HG03175 (cell line): ENCODE data around the gene PIK3CB.
A peak's percentile ranks its signal among the peaks of the same experiment; 100 is the strongest.
"Not testable (repeated sequence)": the region's sequence is repeated elsewhere in the genome, so short reads cannot be mapped to it uniquely, and the experiment has no call there.

ENCODE experiments used
- ATAC-seq: cut with Tn5 transposase; IDR thresholded peaks from one replicate; pipeline ENCODE4 v1.9.1; 2021; ENCODE audit warnings: mild to moderate bottlenecking, moderate library complexity; ENCODE audit not compliant: unreplicated experiment

The PIK3CB gene

DNA sequence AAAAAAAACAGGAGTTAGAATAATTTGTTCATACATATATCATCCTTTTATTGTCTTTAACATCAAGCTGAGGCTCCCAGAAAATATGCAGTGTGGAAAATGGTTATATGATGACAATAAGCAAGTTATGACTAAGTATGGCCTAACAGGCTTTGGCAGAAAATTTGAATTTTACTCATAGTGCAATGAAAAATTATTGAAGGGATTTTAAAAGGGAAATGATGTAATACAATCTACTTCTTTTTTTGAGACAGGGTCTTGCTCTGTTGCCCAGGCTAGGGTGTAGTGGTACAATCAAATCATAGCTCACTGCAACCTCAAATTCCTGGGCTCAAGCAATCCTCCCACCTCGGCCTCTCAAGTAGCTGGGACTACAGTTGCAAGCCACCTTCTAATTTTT lies 147.5 kb downstream of the PIK3CB start:
- ATAC-seq: peak; percentile 43

DNA sequence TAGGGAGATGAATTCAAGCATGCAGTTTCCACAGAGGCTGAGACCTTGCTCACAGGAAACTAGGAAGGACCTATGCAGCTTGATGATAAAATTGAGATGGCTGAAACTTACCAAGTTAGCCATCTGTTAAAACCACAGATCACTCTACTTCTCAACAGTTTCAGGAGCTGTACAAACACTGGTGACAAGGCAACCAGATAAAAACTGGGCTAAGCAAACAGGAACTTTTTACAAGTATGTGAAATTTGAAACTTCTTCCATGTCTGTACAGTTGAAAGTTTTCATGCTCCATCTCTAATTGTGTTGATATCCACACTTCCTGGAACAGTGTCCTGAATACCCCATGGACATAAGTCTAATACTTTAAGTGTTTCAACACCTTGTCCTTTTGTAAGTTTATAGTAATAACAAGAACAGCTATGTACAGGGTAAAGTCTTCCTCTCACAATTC lies 147.9 kb downstream of the PIK3CB start:
- peak; percentile 99 for ATAC-seq

DNA sequence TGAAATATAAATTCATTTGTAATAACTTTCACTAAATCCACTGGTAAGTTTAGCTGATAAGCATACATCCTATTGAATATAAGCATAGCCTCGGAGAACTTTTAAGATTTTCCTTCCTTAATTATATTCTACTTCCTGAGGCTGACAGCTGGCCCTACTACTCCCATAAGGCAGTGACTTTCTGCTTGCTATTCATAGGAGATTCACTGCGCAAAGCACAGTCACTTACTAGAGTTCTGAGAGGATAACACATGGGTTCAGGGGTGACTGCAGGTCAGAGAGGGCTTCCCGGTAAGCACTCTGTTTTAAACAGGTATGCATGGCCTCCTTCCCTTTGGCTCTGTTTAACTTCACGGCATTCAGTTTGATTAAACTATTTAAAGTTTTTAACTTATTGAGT lies 150.3 kb downstream of the PIK3CB start:
- ATAC-seq: no peak

DNA sequence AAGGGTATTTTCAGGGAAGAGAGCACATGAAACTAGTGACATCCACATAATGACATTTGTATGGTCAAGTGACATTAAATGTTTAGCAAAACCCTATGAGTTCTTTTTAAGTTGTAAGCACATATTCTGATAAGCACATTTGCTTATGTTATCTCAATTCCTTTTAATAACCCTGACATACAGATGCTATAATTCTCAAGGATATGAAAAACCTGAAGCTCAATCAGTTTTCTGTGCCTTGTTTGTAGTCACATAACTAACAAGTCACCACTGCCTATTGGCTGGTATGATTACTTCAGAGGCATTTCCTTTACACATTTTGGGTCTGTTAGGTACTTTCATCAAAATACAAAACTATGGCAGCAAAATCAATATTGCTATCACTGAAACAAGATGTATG lies 152.1 kb downstream of the PIK3CB start:
- ATAC-seq: no peak

DNA sequence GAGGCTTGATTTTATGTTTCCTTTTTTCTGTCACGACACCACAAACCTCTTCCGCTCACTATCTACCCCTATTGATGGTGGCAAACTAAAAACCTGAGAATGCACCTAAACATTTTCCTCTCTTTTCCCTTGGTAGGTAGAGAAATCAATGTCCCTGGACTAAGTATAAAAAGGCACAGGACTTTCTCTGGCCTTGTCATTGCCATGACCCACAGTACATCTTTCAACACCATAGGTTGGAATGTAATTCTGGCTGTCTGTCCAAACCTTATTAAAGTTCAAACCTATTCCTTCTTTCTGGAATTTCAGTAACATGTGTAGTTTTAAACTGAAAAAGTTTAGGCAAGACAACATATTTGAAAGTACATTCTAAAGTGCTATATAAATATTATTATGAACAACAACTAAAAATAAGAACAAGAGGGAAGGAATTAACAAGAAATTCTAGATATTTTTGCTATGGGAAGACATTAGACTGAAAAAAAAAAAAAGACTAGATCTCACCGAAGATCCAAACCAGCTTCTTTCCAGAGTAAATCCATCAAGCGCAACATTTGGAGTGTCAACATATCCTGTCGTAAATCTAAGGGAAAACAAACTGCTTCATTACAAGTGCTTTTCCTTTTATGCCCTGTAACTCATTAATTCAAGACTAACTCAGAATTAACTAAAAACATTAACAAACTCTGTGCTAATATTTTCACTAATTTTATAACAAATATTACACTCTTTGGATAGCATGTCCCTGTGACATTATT lies 153.1 kb downstream of the PIK3CB start:
- ATAC-seq: no peak

DNA sequence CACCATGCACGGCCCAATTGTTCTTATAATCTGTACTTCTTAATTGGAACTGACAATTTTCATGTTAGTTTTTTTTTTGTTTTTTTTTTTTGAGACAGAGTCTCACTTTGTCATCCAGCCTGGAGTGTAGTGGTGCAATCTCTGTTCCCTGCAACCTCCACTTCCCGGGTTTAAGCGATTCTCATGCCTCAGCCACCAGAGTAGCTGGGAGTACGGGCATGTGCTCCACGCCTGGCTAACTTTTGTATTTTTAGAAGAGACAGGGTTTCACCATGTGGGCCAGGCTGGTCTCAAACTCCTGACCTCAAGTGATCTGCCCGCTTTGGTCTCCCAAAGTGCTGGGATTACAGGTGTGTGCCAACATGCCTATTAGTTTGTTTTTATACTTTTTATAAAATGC lies 153.8 kb downstream of the PIK3CB start:
- not testable (repeated sequence) for ATAC-seq

DNA sequence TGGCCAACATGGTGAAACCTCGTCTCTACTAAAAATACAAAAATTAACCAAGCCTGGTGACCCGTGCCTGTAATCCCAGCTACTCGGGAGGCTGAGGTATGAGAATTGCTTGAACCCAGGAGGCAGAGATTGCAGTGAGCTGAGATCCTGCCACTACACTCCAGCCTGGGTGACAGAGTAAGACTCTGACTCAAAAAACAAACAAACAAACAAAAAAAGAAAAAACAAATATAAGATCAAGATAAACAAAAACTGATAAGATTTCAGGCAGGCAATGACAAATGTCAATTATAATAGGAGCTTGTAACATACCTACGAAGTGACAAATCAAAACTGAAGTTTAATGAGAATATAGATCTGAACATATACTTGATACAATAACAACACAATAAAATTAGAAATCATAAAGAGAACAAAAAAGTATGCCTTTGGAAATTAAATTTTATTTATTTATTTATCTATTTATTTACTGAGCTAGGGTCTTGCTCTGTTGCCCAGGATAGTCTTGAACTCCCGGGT lies 155.8 kb downstream of the PIK3CB start:
- no peak for ATAC-seq

DNA sequence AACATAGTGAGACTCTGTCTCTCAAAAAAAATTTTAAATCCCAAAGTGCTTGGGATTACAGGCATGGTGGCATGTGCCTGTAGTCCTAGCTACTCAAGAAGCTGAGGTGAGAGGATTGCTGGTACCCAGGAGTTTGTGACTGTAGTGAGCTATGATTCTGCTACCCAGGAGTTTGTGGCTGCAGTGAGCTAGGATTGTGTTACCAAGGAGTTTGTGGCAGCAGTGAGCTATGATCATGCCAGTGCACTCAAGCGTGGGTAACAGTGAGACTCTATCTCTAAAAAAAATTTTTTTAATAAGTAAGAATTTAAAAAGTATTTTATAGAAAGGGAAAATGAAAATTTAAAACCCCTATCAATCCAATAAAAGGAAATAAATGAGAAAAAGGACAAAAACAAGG lies 156.6 kb downstream of the PIK3CB start:
- no peak for ATAC-seq

DNA sequence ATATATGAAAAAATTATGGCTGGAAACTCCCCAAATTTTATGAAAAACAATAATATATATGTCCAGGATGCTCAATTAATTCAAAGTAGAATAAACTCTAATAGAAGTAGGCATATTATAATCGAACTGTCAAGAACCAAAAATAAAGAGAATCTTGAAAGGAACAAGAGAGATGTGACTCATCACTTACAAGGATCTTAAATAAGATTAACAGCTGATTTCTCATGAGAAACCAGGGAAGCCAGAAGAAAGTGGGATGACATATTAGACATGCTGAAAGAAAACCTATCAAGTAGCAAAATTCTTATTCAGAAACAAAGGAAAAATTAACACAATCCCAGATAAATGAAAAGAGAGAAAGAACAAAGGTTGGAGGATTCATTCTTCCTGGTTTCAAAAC lies 159.3 kb downstream of the PIK3CB start:
- no peak for ATAC-seq

DNA sequence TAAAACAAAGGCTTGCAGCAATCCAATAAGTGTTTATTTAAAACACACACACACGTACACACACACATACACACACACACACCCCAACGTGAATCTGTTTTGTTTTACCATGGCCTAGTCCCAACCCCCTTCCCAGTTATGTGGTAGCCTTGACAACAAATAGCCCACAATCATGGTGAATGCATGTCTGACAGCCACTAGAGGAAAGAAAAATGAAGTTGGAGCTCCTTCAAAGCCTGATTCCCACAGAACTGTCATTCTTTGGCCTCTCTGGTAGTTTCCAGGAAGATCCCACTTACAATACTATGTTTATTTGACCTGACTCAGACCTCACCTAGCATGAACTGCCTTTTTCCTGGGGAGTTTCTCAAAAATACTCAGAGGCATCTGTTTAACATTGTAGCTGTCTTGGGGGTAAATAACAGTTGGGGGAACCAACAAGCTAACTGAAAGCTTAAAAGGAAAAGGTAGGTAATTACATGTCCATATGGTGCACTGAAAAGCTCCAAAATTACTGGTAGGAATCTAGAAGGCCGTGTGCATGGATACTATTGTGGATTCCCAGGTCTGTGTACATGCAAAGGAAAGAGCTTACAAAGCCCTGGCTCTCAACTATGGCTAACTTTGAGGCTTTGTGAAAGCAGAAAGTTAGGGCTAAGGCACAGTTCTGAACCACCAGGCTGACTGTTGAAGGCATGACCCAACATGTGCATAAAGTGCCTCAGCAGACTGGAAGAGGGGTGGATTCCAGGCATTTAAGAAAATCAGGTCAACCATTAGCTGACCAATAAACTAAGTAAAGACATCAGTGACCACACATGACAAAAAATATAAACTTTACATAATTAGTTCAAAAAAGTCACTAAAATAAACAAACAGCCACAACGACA lies 160.8 kb downstream of the PIK3CB start:
- no peak for ATAC-seq

DNA sequence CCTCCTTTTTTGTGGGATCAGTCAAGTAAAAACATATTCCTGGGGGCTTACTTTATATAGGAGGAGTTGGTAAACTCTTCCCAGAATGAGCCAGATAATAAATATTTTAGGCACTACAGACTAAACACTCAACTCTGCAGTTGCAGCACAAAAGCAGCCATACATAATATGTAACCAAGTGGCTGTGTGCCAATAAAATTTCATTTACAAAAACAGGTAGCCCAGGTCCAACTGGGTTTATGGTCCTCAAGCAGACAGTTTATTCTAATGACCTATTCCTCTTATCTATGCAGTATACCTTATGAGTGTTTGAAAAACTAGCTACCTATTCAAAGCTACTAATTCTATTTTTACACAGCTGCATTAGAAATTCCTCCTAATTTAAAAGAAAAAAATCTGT lies 164.3 kb downstream of the PIK3CB start:
- ATAC-seq: no peak

DNA sequence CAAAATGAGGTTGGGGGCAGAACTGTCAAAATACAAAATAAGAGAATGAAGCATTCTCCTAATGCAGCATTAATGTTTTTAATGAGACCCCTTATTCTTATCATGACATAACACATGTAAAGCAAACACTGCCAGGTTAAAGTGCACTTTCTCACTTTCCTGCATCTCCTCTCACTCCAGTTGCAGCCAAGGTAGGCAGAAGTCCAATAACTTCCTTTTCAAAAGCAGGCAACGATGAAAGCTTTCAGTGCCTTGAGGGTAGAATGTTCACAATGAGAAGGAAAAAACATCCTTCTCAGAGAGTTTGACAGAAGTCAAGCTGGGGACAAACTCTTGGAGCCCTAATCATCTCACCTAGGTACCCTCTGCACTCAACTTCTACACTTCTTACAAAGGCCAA lies 166.6 kb downstream of the PIK3CB start:
- ATAC-seq: no peak

DNA sequence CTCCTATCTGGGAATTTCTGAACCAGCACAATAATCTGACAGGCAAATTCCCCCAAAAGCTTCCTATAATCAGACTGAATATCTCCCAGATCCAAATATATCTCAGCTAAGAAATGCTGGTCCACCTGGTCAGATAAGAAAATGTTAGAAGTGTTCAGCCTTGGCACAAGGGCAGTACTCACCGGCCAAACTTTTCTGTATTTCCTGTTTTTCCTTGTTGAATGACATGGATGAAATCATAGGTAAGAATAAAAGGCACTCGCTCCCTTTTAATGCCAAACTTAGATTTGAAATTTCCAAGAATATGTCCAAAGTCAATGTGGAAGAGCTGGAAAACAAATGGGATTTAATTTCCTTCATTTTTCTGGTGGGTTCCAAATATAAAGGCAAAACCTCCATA lies 177.2 kb downstream of the PIK3CB start:
- ATAC-seq: no peak

DNA sequence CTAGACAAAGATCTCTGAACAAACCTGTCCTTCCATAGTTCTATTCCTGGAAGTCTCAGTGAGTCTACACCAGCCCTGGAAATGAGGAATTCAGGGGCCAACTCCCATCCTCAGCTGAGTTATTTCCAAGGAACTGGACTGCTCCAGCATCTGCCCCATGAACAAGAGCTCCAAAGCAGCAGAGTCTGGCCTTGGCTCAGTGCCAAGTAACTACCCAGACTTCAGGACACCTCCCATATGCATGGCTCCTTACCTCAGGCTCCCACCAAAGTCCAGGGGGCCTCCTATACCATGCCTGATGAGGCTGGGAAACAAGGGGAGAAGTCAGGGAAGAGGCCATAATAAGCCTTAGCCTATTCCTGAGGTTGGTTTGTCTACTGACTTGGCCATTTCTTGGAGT lies 181.2 kb downstream of the PIK3CB start:
- ATAC-seq: no peak

DNA sequence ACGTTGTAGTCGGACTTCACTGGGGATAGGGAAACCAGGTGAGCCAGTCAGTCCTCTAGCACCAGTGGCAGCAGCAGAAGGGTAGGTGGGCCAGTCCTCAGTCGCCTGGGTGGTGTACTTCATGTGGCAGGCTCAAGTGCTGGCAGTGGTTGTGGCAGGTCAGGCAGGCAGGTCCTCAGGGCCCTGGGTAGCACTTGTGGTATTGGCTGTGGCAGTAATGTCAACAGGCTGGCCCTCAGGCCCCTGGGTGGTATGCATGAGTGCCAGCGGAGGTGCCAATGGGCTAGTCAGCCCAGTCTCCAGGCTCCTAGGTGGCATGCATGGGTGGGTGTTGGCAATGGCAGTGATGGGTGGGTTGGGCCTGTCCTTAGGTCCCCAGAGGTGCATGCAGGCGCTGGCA lies 185.6 kb downstream of the PIK3CB start:
- no peak for ATAC-seq

DNA sequence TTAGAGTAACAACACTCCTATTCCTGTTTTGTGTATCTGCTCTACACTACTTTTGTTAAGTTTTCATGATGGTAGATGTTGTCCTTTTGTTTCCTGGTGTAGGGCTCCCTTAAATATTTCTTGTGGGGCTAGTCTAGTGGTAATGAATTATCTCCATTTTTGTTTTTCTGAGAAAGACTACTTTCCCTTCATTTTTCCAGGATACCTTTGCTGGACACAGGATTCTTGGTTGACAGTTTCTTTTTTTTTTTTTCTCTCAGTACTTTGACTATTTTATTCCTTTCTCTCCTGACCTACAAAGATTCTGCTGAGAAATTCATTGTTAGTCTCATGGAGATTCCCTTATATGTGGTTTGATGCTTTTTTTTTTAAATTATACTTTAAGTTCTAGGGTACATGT lies 188.2 kb downstream of the PIK3CB start:
- ATAC-seq: no peak

DNA sequence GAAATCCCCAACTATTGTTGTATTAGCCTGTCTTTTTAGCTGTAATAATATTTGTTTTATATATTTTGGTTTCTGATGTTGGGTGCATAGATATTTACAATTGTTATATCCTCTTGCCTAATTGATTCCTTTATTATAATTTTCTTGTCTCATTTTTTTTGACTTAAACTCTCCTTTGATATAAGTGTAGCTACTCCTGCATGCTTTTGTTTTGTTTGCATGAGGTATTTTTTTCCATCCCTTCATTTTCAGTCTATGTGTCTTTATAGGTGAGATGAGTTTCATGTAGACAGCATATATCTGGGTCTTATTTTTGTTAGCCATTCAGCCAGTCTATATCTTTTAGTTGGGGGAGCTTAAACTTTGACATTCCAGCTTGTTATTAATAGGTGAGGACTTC lies 188.7 kb downstream of the PIK3CB start:
- ATAC-seq: no peak

DNA sequence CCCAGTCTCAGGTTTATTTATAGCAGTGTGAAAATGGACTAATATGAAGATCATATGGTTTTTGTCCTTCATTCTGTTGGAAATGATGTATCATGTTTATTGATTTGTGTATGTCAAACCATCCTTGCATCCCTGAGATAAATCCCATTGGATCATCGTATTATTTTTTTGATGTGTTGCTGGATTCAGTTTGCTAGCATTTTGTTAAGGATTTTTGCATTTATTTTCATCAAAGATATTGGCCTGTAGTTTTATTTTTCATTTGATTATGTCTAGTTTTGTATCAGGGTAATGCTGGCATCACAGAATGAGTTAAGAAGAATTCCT lies 191.8 kb downstream of the PIK3CB start:
- ATAC-seq: no peak

DNA sequence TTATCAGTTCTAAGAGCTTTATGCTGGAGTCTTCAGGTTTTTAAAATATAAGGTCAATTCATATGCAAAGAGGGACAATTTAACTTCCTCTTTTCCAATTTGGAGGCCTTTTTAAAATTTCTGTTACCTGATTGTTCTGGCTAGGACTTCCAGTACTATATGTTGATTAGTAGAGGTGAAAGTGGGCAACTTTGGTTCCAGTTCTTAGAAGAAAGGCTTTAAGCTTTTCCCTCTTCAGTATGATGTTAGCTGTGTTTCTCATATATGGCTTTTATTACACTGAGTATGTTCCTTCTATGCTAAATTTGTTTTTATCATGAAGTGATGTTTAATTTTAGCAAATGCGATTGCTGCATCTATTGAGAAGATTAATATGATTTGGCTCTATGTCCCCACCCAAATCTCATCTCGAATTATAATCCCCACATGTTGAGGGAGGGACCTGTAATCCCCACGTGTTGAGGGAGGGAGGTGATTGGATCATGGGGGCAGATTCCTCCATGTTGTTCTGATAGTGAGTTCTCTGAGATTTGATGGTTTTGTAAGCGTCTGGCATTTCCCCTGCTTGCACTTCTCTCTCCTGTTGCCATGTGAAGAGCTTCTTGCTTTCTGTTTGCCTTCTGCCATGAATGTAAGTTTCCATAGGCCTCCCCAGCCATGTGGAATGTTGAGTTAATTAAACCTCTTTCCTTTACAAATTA lies 192.4 kb downstream of the PIK3CB start:
- no peak for ATAC-seq

DNA sequence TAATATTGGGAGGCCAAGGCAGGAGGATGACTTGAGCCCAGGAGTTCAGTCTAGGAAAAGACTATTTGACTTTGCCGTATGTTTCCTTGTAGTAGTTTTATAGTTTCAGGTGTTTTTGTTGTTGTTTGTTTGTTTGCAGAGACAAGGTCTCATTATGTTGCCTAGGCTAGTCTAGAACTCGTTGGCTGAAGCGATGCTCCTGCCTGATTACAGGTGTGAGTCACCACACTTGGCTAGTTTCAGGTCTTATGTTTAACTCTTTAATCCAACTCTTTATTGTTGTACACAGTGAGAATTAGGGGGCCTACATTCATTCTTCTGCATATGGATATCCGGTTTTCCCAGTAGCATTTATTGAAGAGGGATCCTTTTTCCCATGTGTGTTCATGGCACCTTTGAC lies 194.2 kb downstream of the PIK3CB start:
- no peak for ATAC-seq

DNA sequence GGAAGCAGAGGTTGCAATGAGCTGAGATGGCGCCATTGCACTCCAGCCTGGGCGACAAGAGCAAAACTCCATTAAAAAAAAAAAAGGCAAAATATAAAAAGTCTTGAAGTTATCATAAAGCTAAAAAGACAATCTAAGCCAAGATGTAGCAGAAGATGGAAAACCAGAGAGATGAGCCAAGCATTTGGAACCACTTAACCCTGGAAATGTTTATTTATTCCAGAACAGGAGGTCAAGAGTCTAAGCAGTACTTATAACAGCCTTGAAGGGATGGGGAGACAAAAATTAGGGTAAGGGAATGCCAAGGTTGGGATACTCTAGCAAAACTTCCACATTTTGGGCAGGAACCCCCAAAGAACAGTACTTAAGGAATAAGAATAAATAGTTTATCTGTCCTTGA lies 196.1 kb downstream of the PIK3CB start:
- no peak for ATAC-seq

DNA sequence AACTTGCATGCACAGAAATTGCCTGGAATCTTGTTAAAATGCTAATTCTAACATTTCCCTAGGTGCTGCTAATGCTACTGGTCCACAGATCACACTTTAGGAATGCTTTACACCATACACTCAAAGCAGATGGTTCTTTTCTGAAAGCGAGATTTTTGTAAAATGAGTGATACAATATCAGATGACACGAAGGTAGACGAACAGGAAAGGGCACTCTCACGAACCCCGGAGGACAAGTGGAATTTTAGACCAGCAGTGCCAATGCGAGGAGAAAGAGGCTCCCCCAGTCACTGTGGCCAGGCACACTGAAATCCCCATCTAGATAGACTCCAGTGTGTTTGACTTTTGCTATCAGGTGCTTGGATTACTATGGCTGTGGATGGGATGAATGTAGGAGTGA lies 205.2 kb downstream of the PIK3CB start:
- no peak for ATAC-seq
